Calu3 (cell line): Measurements from ENCODE around the gene DDX39A. TPM values are rescaled to one million over a fixed set of nuclear protein-coding genes. Genes with fewer than 3 reads are reported as not detected.
"Not testable (repeated sequence)": the region's sequence is repeated elsewhere in the genome, so short reads cannot be mapped to it uniquely, and the experiment has no call there.

Experiments used
- BruUV-seq: library from RNA; stranded (reverse); fragments of 400-500 nt; replicated peaks from 2 replicates; lab custom pipeline; 2021; lab: Mats Ljungman, UMichigan
- CTCF ChIA-PET: fragments of 300-600 bp; sonication (Branson Sonifier 250); formaldehyde crosslinking; loops from one replicate; lab custom pipeline; 2022; ENCODE audit warnings: antibody characterized with exemption; lab: Charles Lee
- DNase-seq: peaks from one replicate; pipeline ENCODE4 v3.0.0; 2022
- H3K27ac Mint-ChIP-seq: one replicate; pipeline ENCODE4 v1.8.0; 2022; ENCODE audit warnings: mixed read lengths; ENCODE audit not compliant: unreplicated experiment
- H3K27me3 Mint-ChIP-seq: one replicate; pipeline ENCODE4 v1.8.0; 2022; ENCODE audit warnings: mixed read lengths; ENCODE audit not compliant: unreplicated experiment
- H3K36me3 Mint-ChIP-seq: one replicate; pipeline ENCODE4 v1.8.0; 2022; ENCODE audit warnings: mild to moderate bottlenecking, moderate library complexity, mixed read lengths; ENCODE audit not compliant: insufficient read depth, unreplicated experiment
- H3K4me1 Mint-ChIP-seq: one replicate; pipeline ENCODE4 v1.8.0; 2022; ENCODE audit warnings: mild to moderate bottlenecking, low read depth, mixed read lengths; ENCODE audit not compliant: unreplicated experiment
- H3K4me3 Mint-ChIP-seq: one replicate; pipeline ENCODE4 v1.8.0; 2022; ENCODE audit warnings: mild to moderate bottlenecking, low read depth, moderate library complexity, mixed read lengths; ENCODE audit not compliant: unreplicated experiment
- H3K9me3 Mint-ChIP-seq: one replicate; pipeline ENCODE4 v1.8.0; 2022; ENCODE audit warnings: low read depth, mixed read lengths; ENCODE audit not compliant: unreplicated experiment
- CTCF ChIP-seq: fragments of 200-600 bp; IDR thresholded peaks from one replicate; pipeline ENCODE4 v1.8.0; 2022; ENCODE audit warnings: antibody characterized with exemption; ENCODE audit not compliant: unreplicated experiment
- intact Hi-C: fragments of 100-400 bp; cut with micrococcal nuclease; formaldehyde crosslinking; loops from one replicate; pipeline ENCODE4 v1.10.0; 2022; ENCODE audit not compliant: unreplicated experiment
- total RNA-seq: library from RNA; stranded (reverse); gene quantifications from 2 replicates; pipeline ENCODE4 v1.2.3, GENCODE V29; 2022

The DDX39A gene
- total RNA-seq, 1 experiment from 2014 or later, result 104 TPM

- H3K27ac Mint-ChIP-seq, result no peak overlapping the region
- peaks cover 9% of the 10 kb centered on the region for H3K4me1 Mint-ChIP-seq
- intact Hi-C loops, result no loop called here
- H3K36me3 Mint-ChIP-seq, result peaks cover 8% of the 10 kb centered on the region
- no peaks in the 10 kb centered on the region for H3K27me3 Mint-ChIP-seq
- CTCF ChIA-PET, result interaction anchor here (0.5 kb wide), 1 partner anchor 11 kb away, joined by 6 read pairs; no protein-coding TSS in a partner anchor
- no peaks in the 10 kb centered on the region for H3K9me3 Mint-ChIP-seq
- TF ChIP-seq CTCF, result no peak
- DNase-seq, result no peak
- no TSS peak for BruUV-seq
- no peak overlapping the region for H3K4me3 Mint-ChIP-seq
Measured at GRCh38 chr19:14375582-14376291, 43.4 kb downstream of the DDX39A start.

GRCh38 chr19:14375055-14375581 is 44.0 kb downstream of the DDX39A start:
- CTCF ChIA-PET, result no interaction called here
- Mint-ChIP-seq H3K27ac (no peak overlapping the region), H3K4me1 (peaks cover 9% of the 10 kb centered on the region), H3K4me3 (no peak overlapping the region), H3K36me3 (peaks cover 6% of the 10 kb centered on the region), H3K27me3 (no peaks in the 10 kb centered on the region), H3K9me3 (no peaks in the 10 kb centered on the region)
- BruUV-seq, result no TSS peak
- no peak for DNase-seq
- intact Hi-C loops, result no loop called here
- no peak for TF ChIP-seq CTCF

- H3K27me3 Mint-ChIP-seq, BruUV-seq, H3K36me3 Mint-ChIP-seq, intact Hi-C loops, H3K4me1 Mint-ChIP-seq, DNase-seq, CTCF ChIA-PET, H3K9me3 Mint-ChIP-seq, H3K27ac Mint-ChIP-seq, H3K4me3 Mint-ChIP-seq: not testable (repeated sequence)
Measured at GRCh38 chr19:14374313-14374712, 44.8 kb downstream of the DDX39A start.

GRCh38 chr19:14372384-14373077 is 46.6 kb downstream of the DDX39A start:
- BruUV-seq, H3K27me3 Mint-ChIP-seq, DNase-seq, intact Hi-C loops, H3K36me3 Mint-ChIP-seq, H3K4me1 Mint-ChIP-seq, H3K4me3 Mint-ChIP-seq, H3K27ac Mint-ChIP-seq, H3K9me3 Mint-ChIP-seq: not testable (repeated sequence)
- CTCF ChIA-PET, result interaction anchor here (0.6 kb wide), 1 partner anchor 12 kb away, joined by 5 read pairs; no protein-coding TSS in a partner anchor

GRCh38 chr19:14371301-14371821 is 47.8 kb downstream of the DDX39A start:
- H3K9me3 Mint-ChIP-seq, result no peaks in the 10 kb centered on the region
- H3K4me3 Mint-ChIP-seq, result no peak overlapping the region
- peaks cover 5% of the 10 kb centered on the region for H3K36me3 Mint-ChIP-seq
- no peaks in the 10 kb centered on the region for H3K4me1 Mint-ChIP-seq
- no peak for TF ChIP-seq CTCF
- H3K27ac Mint-ChIP-seq, result no peak overlapping the region
- no peaks in the 10 kb centered on the region for H3K27me3 Mint-ChIP-seq
- intact Hi-C loops, result no loop called here
- BruUV-seq, result no TSS peak
- no peak for DNase-seq
- CTCF ChIA-PET, result no interaction called here
